Left kidney (tissue), 2 donors: ENCODE results near the gene YBX1. TPM values are rescaled to one million over a fixed set of nuclear protein-coding genes. Genes with fewer than 3 reads are reported as not detected.

Experiments
- DNase-seq: peaks from one replicate; pipeline ENCODE4 v3.0.0-alpha.2; 2013
- polyA plus RNA-seq: library from polyadenylated mRNA; unstranded; fragments of 120-200 nt; gene quantifications from one replicate; pipeline ENCODE4 v1.2.1, GENCODE V29; 2013; ENCODE audit not compliant: insufficient read length

Gene YBX1
- polyA plus RNA-seq, 1 donor = 630 TPM

- DNase-seq = no peak
Measured at GRCh38 chr1:42734201-42735035, 52.2 kb downstream of the YBX1 start.

DNA sequence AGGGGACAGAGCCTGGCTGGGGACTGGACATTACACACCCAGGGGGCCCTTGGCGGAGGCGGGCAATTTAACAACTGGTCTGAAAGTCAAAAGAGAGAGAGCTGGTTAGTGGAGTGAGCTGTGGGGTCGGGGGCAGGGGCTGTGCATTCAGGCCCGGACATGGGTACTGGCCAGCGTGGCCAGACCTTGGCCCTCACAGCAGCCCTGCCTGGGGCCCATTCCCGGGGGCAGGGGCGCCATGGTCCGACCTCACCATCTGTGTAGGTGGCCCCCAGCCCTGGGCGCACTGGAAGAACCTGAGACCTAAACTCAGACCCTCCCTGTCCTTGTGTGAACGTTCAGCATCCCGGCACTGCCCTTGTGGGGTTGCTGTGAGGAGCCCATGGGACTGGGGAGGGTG lies 52.8 kb downstream of the YBX1 start:
- DNase-seq = no peak

GRCh38 chr1:42735477-42736105 lies 53.4 kb downstream of the YBX1 start:
- no peak for DNase-seq

- DNase-seq = no peak
Measured at GRCh38 chr1:42736152-42736551, 53.9 kb downstream of the YBX1 start.

DNA sequence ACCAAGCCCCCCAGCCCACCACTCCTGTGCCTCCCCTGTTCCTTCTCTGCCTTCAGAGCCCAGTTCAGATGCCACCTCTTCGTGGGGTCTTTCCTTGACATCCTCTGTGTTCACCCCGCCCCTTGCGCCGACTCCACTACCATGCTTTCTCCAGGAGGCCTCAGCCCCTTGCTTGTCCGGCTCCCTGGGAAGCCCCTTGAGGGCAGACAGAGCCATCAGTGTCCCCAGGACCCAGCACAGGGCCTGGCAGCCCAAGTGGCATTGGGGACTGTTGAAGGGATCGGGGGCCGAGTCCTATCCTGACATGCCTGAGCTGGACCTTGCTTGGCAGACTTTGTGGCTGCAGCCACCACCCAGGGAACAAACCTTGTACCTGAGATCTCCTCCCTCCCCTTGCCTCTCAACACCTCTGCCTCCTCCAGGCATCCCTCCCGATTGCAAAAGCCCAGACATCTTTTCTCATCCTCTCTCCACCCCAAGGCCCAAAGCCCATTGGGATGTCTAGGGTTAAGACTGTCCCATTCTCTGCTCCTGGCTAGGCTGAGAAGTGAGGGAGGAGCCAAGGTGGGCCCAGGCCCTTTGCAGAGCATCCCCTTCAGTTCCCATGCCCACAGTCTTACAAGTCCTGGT lies 54.5 kb downstream of the YBX1 start:
- no peak for DNase-seq

DNA sequence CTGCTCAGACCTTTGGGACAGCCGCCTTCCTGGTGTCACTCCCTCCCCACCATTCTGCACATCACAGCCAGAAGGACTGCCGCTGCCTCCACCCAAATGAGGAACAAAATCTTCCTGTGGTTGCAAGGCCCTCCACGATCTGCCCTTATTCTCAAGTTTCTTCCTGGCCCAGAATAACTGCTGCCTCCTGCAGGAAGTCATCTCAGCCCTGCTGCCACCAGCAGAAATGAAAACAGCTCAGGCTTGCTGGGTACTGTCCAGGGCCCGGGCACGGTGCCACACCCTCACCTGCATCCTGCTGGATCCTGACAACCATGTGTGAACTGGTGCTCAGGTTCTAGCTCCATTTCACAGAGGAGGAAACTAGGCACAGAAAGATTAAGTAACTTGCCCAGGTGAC lies 55.0 kb downstream of the YBX1 start:
- DNase-seq = no peak

DNA sequence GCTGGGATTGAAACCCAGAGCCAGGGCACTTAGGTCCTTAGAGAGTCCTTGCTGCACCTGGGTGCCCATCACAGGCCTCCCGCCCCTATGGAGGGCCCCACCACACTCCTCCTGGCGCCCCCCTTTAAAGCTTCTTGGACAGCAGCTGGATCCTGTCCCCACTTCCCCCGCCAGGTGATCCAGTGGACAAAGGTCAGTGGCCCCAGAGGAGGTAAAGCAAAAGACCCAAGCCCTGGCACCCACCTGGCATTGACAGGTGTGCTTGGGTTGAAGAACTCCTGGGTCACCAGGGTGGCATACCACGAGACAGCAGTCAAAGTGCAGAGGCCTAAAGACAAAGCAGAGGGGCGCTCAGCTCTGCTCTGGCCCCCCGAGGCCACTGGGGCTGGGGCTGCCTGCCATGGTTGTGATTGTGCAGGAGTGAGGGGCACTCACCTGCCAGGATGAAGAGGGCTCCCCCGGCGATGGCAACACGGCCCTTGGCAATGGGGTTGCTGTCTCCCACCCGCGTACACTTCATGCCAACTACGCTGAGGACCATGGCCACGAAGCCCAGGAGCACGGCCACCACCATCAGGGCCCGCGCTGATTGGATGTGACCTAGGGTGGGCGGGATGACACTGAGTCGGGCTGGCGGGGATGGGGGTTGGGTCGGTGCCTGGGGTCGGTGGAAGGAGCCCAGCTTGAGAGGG lies 55.9 kb downstream of the YBX1 start:
- no peak for DNase-seq

GRCh38 chr1:42738678-42739226 lies 56.5 kb downstream of the YBX1 start:
- DNase-seq = no peak

DNA sequence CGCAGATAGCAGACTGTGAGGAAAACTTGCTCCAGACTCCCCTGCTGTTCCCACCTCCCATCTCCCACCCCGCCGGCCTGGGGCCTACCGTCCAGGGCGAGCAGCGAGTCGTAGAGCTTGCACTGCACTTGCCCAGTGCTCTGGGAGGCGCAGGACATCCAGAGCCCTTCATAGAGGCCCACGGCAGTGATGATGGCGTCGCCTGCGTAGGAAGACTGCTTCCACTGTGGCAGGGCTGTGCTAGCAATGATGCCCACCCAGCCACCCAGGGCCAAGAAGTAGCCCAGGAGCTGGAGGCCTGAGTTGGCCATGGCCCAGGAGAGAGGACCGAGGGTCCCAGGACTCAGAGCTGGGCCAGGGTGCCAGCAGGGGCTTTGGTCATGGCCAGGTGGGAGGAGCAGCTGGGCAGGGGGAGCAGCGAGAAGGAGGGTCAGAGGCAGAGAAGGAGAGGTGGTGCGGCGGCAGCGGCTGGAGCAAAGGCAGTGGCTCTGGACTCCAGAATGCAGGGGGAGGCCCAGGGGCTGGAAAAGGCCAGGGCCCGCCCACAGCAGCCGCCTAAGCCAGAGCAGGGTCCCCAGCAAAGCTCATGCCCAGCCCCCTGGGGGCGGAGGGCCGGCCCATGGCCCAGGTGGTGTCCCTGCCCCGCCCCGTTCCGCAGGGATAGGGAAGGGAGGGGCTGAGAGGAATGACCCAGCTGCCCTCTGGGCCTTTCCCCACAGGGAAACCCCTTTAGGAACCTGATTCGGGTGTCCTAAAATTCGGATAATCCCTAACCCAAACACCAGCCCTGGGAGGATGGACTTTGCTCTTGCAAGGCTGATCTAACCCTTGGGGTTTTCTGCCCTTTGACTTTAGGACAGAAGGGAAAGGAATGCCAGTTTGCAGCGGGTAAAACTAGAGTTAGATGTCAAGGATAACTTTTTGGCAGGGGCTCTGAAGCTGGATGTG lies 57.8 kb downstream of the YBX1 start, which contains the start of gene CLDN19:
Gene CLDN19, minus strand, starts transcription at position 484 of the 948 bp plus-strand sequence. Its CDS starts 173 bp downstream, at position 311.
- peak; percentile 45 for DNase-seq

- DNase-seq = peak; percentile 46
Measured at GRCh38 chr1:42740851-42741580, 58.8 kb downstream of the YBX1 start.

DNA sequence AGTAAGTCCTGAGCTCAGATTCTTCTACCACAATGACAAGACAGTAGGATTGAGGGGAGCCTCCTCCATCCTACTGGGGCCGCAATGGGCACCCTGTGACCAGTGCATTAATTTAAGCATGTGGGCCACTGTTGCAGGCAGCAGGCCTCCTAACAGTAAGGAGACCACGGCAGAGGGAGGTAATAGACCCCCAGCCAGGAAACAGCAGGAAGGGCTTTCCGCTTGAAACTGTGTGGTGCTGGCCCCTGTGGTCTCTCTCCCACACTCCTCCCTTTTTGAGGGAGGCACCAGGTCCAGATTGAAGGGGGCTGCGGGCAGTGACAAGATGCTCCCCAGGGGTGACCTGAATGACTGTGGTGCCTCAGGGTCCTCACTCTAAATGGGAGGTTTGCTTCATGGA lies 59.5 kb downstream of the YBX1 start:
- no peak for DNase-seq

DNA sequence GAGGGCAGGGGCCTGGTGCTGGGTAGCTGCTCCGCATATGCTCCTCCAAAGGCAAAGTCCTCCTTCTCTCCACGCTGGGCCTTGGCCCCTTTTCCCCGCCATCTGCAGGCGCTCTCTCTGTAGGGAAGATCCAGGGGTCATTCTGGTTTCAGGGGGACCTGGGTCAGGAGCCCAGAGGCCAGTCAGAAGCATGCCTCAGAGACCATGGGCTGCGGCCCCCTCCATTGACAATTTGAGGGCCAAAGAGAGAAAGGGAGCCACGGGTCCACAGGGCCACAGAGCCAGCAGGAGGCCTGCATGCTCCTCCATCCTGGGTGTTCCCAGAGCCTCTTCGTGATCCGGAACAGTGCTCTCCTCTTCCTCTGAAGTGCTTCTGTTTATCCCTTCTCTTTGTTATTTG lies 59.9 kb downstream of the YBX1 start:
- no peak for DNase-seq

DNA sequence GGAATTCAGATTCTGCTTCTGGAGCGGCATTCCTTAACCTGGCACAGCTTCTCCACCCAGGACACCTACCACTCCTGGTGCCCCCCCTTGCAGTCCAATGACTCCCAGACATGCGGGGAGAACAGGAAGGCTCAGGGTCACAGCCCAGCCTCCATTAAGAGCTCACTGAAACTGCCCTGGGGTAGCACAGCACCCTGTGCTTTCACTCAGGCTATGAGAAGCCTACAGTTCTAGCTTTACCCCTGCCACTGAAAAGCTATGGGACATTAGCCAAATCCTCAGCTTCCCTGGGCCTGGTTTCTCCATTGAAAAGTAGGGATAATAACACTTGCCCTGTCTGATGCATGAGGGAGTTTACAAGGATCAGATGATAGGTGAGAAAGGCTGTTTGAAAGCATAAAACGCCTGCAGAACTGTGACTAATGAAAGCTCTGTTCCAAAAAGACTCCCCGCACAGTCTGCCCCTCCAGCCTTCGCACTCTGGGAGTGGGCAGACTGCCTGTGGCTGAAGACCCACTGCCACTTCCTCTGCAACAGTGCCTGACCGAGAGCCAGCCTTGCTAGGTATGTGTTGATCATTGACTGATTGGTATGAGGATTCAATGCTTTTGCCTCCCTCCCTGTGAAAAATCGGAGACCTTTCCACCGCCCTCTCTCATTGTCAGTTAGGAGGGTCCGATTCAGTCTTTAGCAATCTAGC lies 60.5 kb downstream of the YBX1 start:
- DNase-seq = no peak

DNA sequence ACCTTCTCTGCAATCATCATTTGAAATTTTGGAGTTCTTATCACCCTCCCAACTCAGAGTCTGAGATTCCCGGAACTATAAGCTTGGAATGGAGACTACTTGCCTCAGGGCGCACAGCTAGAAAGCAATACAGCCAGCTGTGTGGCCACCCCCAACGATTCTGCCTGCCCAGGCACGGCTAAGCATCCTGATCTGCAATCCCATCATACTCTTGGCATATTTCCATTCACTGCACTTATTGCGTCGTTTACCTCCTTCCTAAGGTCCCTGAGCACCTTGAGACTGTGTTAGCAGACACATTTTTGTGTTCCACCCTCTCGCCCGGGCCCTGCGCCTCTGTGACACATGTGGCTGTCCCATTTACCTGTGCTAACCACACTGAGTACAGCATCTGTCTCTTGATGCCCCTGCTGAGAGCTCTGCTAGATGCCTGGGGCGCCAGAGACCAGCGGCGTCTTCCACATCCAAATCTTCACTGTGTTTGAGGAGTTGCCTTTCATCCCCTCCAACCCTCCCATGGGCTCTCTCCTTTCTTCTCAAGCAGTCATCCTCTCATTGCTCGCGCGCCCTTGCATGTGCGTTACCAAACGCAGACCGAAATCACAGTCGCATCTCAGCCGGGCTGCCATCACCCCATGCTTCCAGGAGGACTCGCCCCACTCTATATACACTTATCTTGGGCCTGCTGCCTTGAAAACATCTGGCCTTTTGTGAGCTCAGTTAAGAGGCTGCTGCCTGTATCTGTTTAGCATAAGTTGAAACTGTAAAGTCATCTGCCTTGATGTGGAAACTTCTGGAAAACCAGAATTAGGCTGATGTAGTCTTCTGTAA lies 61.3 kb downstream of the YBX1 start:
- DNase-seq = no peak

GRCh38 chr1:42744148-42744413 lies 61.9 kb downstream of the YBX1 start:
- no peak for DNase-seq

- DNase-seq = no peak
Measured at GRCh38 chr1:42745851-42746250, 63.6 kb downstream of the YBX1 start.

- DNase-seq = no peak
Measured at GRCh38 chr1:42746436-42747105, 64.4 kb downstream of the YBX1 start.

- DNase-seq = peak; percentile 40
Measured at GRCh38 chr1:42747125-42747524, 64.9 kb downstream of the YBX1 start.
